ENCODE results near the gene SERPINA7. TPM values are rescaled to one million over a fixed set of nuclear protein-coding genes. Genes with fewer than 3 reads are reported as not detected.
"Not testable (repeated sequence)": the region's sequence is repeated elsewhere in the genome, so short reads cannot be mapped to it uniquely, and the experiment has no call there.

SERPINA7 gene
- total and polyA plus RNA-seq, 9 donors, result 0.16 to 0.19 TPM; not detected in 7

DNA sequence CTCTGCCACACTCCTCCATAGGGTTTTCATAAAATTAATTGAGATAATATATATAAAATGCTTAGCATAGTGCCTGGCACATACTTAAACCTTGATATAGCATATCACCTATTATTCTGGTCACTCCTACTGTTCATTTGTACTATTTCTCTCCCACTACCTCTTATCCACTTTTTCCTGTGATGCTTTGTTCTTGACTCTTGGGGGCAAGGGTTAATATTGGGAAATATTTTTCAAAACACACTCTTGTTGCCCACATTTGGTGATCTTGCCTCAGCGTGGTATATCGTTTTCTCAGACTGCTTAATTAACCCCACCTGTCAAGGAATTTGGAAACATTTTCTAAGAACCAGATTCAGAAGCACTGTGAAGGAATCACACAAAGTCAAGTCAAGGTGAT is 16.3 kb downstream of the SERPINA7 start:
- 83% methylated on average over 2 of the region's 2 CpGs for whole genome bisulfite sequencing (ENCODE audit: insufficient coverage)
- no peaks in the 10 kb centered on the region for H3K9me3 ChIP-seq (replicated peaks; ENCODE audit: control insufficient read depth, low read depth, low read length)
- no peaks in the 10 kb centered on the region for H3K36me3 ChIP-seq (ENCODE audit: control insufficient read depth, insufficient read depth, low read length)
- peaks cover 2% of the 10 kb centered on the region for H3K27me3 ChIP-seq (ENCODE audit: control insufficient read depth, insufficient read depth, low read length)
- H3K4me1 ChIP-seq (ENCODE audit: control insufficient read depth, insufficient read depth, low read length), result no peaks in the 10 kb centered on the region
- no peak overlapping the region for H3K4me3 ChIP-seq (ENCODE audit: low read length)
- no peak for DNase-seq
- no peak overlapping the region for H3K27ac ChIP-seq (ENCODE audit: low read length)

DNA sequence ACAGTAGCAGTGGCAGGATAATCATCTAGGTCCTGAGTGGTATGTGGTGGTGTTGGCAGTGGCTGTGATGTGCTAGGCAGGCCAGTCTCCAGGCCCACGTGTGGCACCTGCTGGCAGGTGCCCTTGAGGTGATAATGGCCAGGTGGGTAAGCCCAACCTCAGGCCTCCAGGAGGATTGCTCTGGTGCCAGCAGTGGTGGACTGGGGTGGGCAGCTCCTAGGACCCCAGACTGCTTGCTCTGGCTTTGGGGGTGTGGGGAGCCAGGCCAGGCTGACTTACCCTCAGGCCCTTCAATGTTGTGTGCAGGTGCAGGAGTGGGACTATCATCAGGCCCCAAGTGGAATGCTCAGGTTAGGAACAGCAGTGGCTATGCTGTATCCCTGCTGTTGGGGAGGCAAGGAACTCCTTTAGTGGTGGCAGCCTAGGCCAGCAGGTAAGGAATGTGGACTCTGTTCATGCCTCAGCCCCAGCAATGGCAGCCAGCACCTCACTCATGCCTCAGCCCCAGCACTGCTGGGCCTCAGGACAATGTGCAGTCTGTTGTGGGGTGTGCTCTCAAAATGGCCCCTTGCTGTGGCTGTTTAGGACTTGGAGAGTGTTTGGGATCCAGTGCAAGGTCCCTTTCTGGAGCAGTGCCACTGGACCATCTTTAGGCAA is 24.3 kb downstream of the SERPINA7 start:
- Histone ChIP-seq H3K27ac (ENCODE audit: low read length) (no peak overlapping the region), H3K4me3 (ENCODE audit: low read length) (no peak overlapping the region), H3K9me3 (replicated peaks; ENCODE audit: control insufficient read depth, low read depth, low read length) (peaks cover 7% of the 10 kb centered on the region), H3K36me3 (ENCODE audit: control insufficient read depth, insufficient read depth, low read length) (no peaks in the 10 kb centered on the region), H3K4me1 (ENCODE audit: control insufficient read depth, insufficient read depth, low read length) (no peaks in the 10 kb centered on the region), H3K27me3 (ENCODE audit: control insufficient read depth, insufficient read depth, low read length) (peaks cover 9% of the 10 kb centered on the region)
- DNase-seq, result no peak
- 40% methylated on average over 1 of the region's 1 CpG for WGBS (ENCODE audit: insufficient coverage)

DNA sequence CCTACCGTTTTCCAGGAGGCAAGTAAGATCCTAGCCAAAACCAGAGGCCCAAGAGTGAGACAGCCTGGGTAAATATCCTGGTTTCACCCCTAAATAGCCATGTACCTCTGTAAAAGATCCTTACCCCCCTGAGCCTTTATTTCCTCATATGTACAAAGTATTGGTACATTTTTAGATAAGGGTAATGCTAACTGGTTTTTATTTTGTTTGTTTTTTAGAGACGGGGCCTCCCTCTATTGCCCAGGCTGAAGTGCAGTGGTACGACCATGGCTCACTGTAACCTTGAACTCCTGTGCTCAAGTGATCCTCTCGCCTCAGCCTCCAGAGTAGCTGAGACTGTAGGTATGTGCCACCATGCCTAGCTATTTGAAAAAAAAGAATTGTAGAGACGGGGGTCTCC is 29.4 kb downstream of the SERPINA7 start:
- H3K9me3 ChIP-seq (replicated peaks; ENCODE audit: control insufficient read depth, low read depth, low read length), result peaks cover 7% of the 10 kb centered on the region
- peaks cover 11% of the 10 kb centered on the region for H3K27me3 ChIP-seq (ENCODE audit: control insufficient read depth, insufficient read depth, low read length)
- no peaks in the 10 kb centered on the region for H3K36me3 ChIP-seq (ENCODE audit: control insufficient read depth, insufficient read depth, low read length)

DNA sequence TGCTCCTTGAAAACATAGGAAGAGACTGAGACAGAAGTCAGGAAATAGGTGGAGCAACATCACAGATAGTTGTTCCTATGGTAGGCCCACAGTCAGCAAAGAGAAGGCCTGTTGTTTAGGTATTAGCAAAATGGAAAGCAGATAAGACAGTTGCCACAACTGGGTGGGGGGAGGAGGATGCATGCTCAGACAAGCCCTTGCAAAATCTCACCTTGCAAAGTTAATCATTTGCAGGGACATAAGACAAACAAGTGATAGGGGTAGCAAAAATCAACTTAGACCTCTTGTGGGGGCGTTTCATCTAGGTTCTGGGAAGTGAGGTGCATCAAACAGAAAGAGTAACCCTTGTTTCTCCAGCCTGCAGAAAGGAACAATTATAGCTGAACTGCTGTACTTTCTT is 30.7 kb downstream of the SERPINA7 start:
- H3K4me3 ChIP-seq (ENCODE audit: low read length), result no peak overlapping the region
- no peak for DNase-seq
- H3K27me3 ChIP-seq (ENCODE audit: control insufficient read depth, insufficient read depth, low read length), result peaks cover 8% of the 10 kb centered on the region
- H3K27ac ChIP-seq (ENCODE audit: low read length), result no peak overlapping the region
- no peaks in the 10 kb centered on the region for H3K4me1 ChIP-seq (ENCODE audit: control insufficient read depth, insufficient read depth, low read length)
- peaks cover 5% of the 10 kb centered on the region for H3K9me3 ChIP-seq (replicated peaks; ENCODE audit: control insufficient read depth, low read depth, low read length)
- WGBS (ENCODE audit: insufficient coverage), result no CpG with 5 or more reads among the region's 1 CpG
- H3K36me3 ChIP-seq (ENCODE audit: control insufficient read depth, insufficient read depth, low read length), result no peaks in the 10 kb centered on the region

More for the DNA sequence above, 29.4 kb downstream of the SERPINA7 start:
- WGBS (ENCODE audit: insufficient coverage), result 68% methylated on average over 4 of the region's 5 CpGs
- H3K4me3 ChIP-seq (ENCODE audit: low read length), result no peak overlapping the region
- no peak for DNase-seq
- no peak overlapping the region for H3K27ac ChIP-seq (ENCODE audit: low read length)
- H3K4me1 ChIP-seq (ENCODE audit: control insufficient read depth, insufficient read depth, low read length), result no peaks in the 10 kb centered on the region

DNA sequence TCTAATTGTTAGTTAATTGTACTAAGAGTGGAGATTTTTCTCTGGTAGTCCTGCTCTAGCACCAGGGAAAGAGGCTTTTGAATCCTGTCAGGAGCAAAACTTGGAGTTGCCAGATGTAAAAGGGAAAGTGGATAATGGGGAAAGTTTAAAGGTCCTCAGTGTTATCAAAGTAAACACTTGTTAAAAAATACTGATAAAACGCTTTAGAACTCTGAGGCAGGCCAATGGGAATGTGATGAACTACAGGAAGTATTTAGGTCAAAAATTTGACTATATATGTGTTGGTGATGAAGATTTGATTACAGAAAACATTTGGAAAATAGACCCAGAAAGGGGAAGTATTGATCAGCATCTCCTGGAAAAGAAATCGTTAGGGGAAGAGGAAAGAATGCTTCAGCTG is 32.8 kb downstream of the SERPINA7 start:
- no peak overlapping the region for H3K27ac ChIP-seq (ENCODE audit: low read length)
- H3K27me3 ChIP-seq (ENCODE audit: control insufficient read depth, insufficient read depth, low read length), result peaks cover 3% of the 10 kb centered on the region
- peaks cover 3% of the 10 kb centered on the region for H3K9me3 ChIP-seq (replicated peaks; ENCODE audit: control insufficient read depth, low read depth, low read length)
- H3K4me3 ChIP-seq (ENCODE audit: low read length), result no peak overlapping the region
- no peaks in the 10 kb centered on the region for H3K4me1 ChIP-seq (ENCODE audit: control insufficient read depth, insufficient read depth, low read length)
- WGBS (ENCODE audit: insufficient coverage), result 43% methylated on average over 1 of the region's 2 CpGs
- H3K36me3 ChIP-seq (ENCODE audit: control insufficient read depth, insufficient read depth, low read length), result no peaks in the 10 kb centered on the region
- no peak for DNase-seq

DNA sequence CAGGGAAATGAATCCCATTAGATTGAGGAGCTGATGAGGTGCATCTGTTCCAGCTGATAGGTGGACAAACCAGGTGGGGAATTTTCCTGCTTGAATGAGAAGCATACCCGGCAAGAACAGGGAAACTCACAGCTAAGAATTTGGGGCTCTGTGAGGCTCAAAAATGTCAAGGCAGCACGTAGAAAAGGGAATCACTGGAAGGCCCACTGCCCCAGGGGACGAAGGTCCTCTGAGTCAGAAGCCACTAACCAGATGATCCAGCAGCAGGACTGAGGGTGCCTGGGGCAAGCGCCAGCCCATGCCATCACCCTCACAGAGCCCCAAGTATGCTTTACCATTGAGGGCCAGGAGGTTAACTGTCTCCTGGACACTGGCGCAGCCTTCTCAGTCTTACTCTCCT is 37.9 kb downstream of the SERPINA7 start:
- not testable (repeated sequence) for DNase-seq; H3K36me3 ChIP-seq (ENCODE audit: control insufficient read depth, insufficient read depth, low read length); H3K27me3 ChIP-seq (ENCODE audit: control insufficient read depth, insufficient read depth, low read length); H3K9me3 ChIP-seq (replicated peaks; ENCODE audit: control insufficient read depth, low read depth, low read length); H3K4me3 ChIP-seq (ENCODE audit: low read length); H3K4me1 ChIP-seq (ENCODE audit: control insufficient read depth, insufficient read depth, low read length); H3K27ac ChIP-seq (ENCODE audit: low read length)
- WGBS (ENCODE audit: insufficient coverage), result 75% methylated on average over 3 of the region's 5 CpGs

DNA sequence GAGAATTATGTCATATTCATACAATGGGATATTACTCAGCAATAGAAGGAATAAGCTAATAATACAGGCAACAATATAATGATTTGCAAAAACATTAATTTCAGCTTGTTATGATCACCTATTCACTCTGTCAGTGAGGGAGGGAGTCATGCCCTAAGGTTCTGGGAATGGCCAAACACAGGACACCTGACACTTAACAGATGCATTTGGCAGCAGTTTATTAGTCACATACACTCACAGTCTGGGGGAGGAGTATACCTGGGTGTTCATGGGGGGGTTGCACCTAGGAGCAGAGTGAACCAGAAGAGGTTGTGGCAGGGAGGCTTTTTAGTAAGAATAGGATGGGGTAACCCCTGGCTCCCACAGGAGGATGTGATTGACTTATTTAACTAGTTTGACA is 38.3 kb downstream of the SERPINA7 start:
- no peak overlapping the region for H3K4me3 ChIP-seq (ENCODE audit: low read length)
- no peak overlapping the region for H3K27ac ChIP-seq (ENCODE audit: low read length)
- no peaks in the 10 kb centered on the region for H3K9me3 ChIP-seq (replicated peaks; ENCODE audit: control insufficient read depth, low read depth, low read length)
- DNase-seq, result no peak
- H3K36me3 ChIP-seq (ENCODE audit: control insufficient read depth, insufficient read depth, low read length), result no peaks in the 10 kb centered on the region
- H3K27me3 ChIP-seq (ENCODE audit: control insufficient read depth, insufficient read depth, low read length), result no peaks in the 10 kb centered on the region
- H3K4me1 ChIP-seq (ENCODE audit: control insufficient read depth, insufficient read depth, low read length), result no peaks in the 10 kb centered on the region

DNA sequence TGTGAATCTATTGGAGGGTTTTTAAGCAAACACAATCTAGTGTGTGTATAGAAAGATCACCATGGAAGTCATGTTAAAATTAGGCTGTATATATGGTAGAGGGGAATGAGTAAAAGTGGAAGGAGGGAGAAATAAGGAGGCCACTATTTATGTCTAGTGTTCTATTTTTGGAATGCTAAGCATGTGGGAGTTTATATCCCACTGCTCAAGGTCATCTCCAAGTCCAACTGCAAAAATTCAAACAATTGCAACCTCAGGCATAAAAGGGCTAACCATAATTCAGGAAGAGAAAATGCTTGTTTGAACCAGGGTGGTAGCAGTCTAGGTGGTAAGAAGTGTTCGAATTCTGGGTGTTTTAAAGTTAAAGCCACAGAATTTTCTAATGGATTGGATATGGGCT is 39.2 kb downstream of the SERPINA7 start:
- no peak for DNase-seq
- no peaks in the 10 kb centered on the region for H3K9me3 ChIP-seq (replicated peaks; ENCODE audit: control insufficient read depth, low read depth, low read length)
- no peak overlapping the region for H3K4me3 ChIP-seq (ENCODE audit: low read length)
- H3K4me1 ChIP-seq (ENCODE audit: control insufficient read depth, insufficient read depth, low read length), result no peaks in the 10 kb centered on the region
- no peaks in the 10 kb centered on the region for H3K27me3 ChIP-seq (ENCODE audit: control insufficient read depth, insufficient read depth, low read length)
- no peak overlapping the region for H3K27ac ChIP-seq (ENCODE audit: low read length)
- WGBS (ENCODE audit: insufficient coverage), result 67% methylated on average over 1 of the region's 1 CpG
- H3K36me3 ChIP-seq (ENCODE audit: control insufficient read depth, insufficient read depth, low read length), result no peaks in the 10 kb centered on the region

DNA sequence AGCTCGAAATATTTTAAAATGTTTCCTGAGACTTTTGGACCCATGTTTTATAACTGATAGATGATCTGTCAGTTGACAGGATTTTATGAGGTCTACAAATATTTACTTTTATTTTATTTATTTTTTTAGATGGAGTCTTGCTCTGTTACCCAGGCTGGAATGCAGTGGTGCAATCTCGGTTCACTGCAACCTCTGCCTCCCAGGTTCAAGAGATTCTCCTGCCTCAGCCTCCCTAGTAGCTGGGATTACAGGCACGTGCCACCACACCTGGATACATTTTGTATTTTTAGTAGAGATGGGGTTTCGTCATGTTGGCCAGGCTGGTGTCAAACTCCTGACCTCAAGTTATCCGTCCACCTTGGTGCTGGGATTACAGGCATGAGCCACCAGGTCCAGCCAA is 50.0 kb downstream of the SERPINA7 start:
- H3K36me3 ChIP-seq (ENCODE audit: control insufficient read depth, insufficient read depth, low read length); H3K27me3 ChIP-seq (ENCODE audit: control insufficient read depth, insufficient read depth, low read length); H3K4me3 ChIP-seq (ENCODE audit: low read length); H3K9me3 ChIP-seq (replicated peaks; ENCODE audit: control insufficient read depth, low read depth, low read length); H3K4me1 ChIP-seq (ENCODE audit: control insufficient read depth, insufficient read depth, low read length); H3K27ac ChIP-seq (ENCODE audit: low read length); DNase-seq: not testable (repeated sequence)
- WGBS (ENCODE audit: insufficient coverage), result 80% methylated on average over 1 of the region's 5 CpGs
